GM06990 (cell line): Measurements from ENCODE around the gene PDCD4.

Experiments
- DNase-seq: peaks from one replicate; pipeline ENCODE4 v3.0.0-alpha.2; 2011; ENCODE audit not compliant: insufficient read length; ENCODE audit errors: extremely low read depth
- H3K27me3 ChIP-seq: replicated peaks from 2 replicates; pipeline ENCODE4 v1.6.0; 2011; ENCODE audit warnings: low read length; ENCODE audit not compliant: control insufficient read depth, insufficient read depth
- H3K36me3 ChIP-seq: 2 replicates; pipeline ENCODE4 v1.5.1; 2011; ENCODE audit warnings: low read length; ENCODE audit not compliant: control insufficient read depth, insufficient read depth
- H3K4me3 ChIP-seq: replicated peaks from 2 replicates; pipeline ENCODE4 v1.5.1; 2011; ENCODE audit warnings: low read depth, mild to moderate bottlenecking, control low read depth, low read length
- TF ChIP-seq, protein P1 (sequence below): IDR thresholded peaks from 2 replicates; pipeline ENCODE4 v1.5.1; 2011; ENCODE audit warnings: low read length, control low read depth, mild to moderate bottlenecking, inconsistent platforms; ENCODE audit not compliant: insufficient read depth, poor library complexity, severe bottlenecking

Gene PDCD4

DNA sequence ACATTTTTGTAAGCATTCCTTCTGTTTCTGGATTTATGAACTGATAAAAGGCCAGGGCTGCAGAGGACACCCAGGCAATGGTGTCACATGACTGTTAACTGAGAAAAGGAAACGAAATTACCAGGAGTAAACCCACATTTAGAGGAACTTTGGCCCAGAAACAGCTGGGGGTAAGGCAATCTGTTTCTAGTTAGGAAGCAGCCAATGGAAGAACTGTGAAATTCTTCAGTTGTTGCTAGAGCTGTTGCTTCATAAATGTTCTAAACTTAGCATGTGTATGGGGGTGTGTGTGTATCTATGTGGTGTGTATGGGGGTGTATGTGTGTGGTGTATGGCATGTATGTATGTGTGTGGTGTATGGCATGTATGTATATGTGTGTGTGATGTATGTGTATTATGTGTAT lies 11.8 kb upstream of the PDCD4 start:
- Histone ChIP-seq H3K36me3 (no peaks in the 10 kb centered on the region), H3K4me3 (no peak overlapping the region), H3K27me3 (no peaks in the 10 kb centered on the region)
- TF ChIP-seq, protein P1, sequence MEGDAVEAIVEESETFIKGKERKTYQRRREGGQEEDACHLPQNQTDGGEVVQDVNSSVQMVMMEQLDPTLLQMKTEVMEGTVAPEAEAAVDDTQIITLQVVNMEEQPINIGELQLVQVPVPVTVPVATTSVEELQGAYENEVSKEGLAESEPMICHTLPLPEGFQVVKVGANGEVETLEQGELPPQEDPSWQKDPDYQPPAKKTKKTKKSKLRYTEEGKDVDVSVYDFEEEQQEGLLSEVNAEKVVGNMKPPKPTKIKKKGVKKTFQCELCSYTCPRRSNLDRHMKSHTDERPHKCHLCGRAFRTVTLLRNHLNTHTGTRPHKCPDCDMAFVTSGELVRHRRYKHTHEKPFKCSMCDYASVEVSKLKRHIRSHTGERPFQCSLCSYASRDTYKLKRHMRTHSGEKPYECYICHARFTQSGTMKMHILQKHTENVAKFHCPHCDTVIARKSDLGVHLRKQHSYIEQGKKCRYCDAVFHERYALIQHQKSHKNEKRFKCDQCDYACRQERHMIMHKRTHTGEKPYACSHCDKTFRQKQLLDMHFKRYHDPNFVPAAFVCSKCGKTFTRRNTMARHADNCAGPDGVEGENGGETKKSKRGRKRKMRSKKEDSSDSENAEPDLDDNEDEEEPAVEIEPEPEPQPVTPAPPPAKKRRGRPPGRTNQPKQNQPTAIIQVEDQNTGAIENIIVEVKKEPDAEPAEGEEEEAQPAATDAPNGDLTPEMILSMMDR, result no peak
- no peak for DNase-seq

DNA sequence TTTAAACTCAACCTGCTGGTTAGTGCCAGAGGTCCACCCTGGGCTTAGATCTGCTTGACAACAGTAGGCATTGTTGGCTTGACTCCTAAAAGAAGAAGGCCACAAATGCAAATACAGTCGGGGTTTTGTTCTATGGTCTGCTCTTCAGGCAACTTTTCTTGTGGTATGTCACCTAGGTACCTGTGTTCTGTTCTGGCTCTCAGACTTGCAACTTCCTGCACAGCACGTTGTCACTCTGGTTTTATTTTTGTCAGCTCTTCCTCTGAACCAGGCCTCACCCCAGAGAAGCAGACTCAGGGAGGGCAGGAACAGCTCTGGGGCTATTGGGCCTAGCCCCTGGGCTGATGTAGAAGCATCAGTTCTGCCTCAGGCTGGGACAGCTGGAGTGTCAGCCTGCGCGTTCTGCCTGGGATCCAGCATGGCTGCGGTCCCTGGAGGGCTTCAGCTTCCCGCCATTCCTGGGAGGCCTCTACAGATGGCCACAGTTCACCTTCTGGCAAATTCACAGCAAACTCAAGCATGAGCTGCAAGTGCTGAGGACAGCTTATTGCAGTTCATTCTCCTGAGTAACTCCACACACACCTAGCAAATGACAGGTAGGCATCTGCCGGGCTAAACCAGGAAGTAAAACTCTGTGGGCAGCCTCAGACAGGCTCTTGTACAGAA lies 11.0 kb upstream of the PDCD4 start:
- peak; percentile 78 for DNase-seq
- H3K4me3 ChIP-seq, result no peak overlapping the region
- no peaks in the 10 kb centered on the region for H3K36me3 ChIP-seq
- TF ChIP-seq, protein P1, result no peak
- no peaks in the 10 kb centered on the region for H3K27me3 ChIP-seq

DNA sequence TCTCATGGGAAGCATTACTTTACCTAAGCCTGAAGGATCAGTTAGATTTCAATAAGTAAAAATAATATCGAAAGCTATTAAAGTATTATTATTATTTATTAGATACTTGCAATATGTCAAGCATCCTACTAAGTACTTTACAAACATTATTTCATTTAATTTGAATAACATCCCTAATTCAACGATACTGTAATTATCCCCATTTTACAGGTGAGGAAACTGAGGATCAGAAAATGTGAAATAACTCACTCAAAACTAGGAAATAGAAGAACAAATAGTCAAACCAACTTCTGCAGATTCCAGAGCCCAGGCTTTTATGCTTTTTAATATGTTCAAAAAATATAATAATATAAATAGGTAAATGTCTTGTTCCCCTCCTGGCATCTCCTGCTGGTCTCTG lies 10.3 kb upstream of the PDCD4 start:
- TF ChIP-seq, protein P1, result no peak
- DNase-seq, result no peak

DNA sequence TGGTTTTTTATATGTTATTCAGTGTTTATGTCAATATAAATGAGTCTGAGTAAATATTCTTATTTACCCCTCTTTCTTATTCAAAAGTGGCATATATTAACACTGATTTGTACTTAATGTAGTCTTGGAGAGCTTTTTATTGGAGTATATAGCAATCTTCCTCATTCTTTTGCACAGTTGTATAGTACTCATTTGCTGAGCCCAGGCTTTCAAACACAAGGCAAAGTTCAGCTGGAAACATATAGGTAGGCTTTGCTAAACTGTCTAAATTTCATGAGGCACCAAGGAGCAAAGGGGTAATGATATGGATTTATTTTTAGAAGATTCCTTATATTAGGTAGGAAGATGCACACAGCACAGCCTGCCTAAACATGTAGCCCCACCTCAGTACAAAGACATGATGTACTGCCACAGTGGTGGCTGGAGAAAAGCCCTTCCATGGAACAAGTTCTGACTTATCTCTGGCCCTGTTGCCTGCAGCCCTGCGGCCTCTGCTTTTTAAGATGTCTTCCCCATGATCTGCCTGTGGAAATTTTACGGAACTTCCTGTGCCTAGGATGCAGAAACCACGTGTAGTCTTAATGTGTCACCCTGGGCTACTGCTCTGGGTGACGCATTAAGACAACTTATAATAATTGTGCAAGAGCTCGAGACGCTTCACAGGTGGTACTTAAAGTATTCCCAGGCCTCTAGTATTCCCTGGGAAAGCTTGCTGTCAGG lies 9.6 kb upstream of the PDCD4 start:
- Histone ChIP-seq H3K4me3 (no peak overlapping the region), H3K27me3 (no peaks in the 10 kb centered on the region), H3K36me3 (no peaks in the 10 kb centered on the region)
- TF ChIP-seq, protein P1, result no peak
- no peak for DNase-seq

More for the DNA sequence above, 10.3 kb upstream of the PDCD4 start:
- no peaks in the 10 kb centered on the region for H3K36me3 ChIP-seq
- no peak overlapping the region for H3K4me3 ChIP-seq
- H3K27me3 ChIP-seq, result no peaks in the 10 kb centered on the region

DNA sequence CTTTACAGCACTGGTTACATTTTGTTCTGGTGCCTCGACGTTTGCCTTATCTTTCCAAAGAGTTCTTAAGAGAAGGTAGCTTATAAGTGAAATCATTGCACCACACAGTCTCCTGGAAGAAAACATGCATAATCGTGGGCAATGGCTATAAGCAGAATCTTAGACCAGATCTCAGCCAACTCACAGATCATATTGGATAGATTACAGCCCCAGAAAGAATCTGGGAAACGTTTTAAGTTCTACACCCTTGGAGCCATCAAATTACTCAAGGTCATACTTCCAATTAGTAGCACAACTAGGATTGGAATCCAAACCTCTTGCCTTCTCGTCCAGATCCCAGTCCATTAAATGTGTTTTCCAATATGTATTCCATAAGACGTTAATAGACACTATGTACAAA lies 8.8 kb upstream of the PDCD4 start:
- TF ChIP-seq, protein P1, result no peak
- DNase-seq, result no peak
- Histone ChIP-seq H3K4me3 (no peak overlapping the region), H3K36me3 (no peaks in the 10 kb centered on the region), H3K27me3 (no peaks in the 10 kb centered on the region)
